Caco-2 (cell line): Measurements from ENCODE around the gene ZNF777. TPM values are rescaled to one million over a fixed set of nuclear protein-coding genes. Genes with fewer than 3 reads are reported as not detected.

Source experiments
- Bru-seq: library from RNA; stranded (reverse); fragments of 400-500 nt; gene quantifications from one replicate; lab custom pipeline; 2021; lab: Mats Ljungman, UMichigan
- BruChase-seq, 2 experiments: library from RNA; stranded (reverse); fragments of 400-500 nt; gene quantifications; one replicate each; lab custom pipeline; 2021; lab: Mats Ljungman, UMichigan
- BruUV-seq: library from RNA; stranded (reverse); fragments of 400-500 nt; replicated peaks from 2 replicates; lab custom pipeline; 2021; lab: Mats Ljungman, UMichigan
- CTCF ChIA-PET: fragments of 300-600 bp; sonication (Branson Sonifier 250); formaldehyde crosslinking; loops from one replicate; lab custom pipeline; 2022; ENCODE audit warnings: antibody characterized with exemption; lab: Charles Lee
- POLR2A ChIA-PET: fragments of 300-600 bp; sonication (Branson Sonifier 250); formaldehyde crosslinking; loops from one replicate; lab custom pipeline; 2022; ENCODE audit warnings: antibody characterized with exemption; lab: Charles Lee
- DNase-seq, 2 experiments: peaks; one replicate each; pipeline versions ENCODE4 v3.0.0 to v3.0.0-alpha.2; 2020 to 2022
- H3K27me3 ChIP-seq: replicated peaks from 2 replicates; pipeline ENCODE4 v1.6.0; 2011; ENCODE audit warnings: low read length; ENCODE audit not compliant: control insufficient read depth, insufficient read depth
- H3K36me3 ChIP-seq: 2 replicates; pipeline ENCODE4 v1.5.1; 2011; ENCODE audit warnings: low read length; ENCODE audit not compliant: control insufficient read depth, insufficient read depth
- H3K4me1 ChIP-seq: fragments of 250-450 bp; sonication (Bioruptor Pico); 2 replicates; pipeline ENCODE4 v1.5.1; 2020; ENCODE audit warnings: mild to moderate bottlenecking
- H3K4me3 ChIP-seq: 2 replicates; pipeline ENCODE4 v1.5.1; 2011; ENCODE audit warnings: low read depth, mild to moderate bottlenecking, control low read depth, low read length
- H3K9me3 ChIP-seq: fragments of 250-450 bp; sonication (Bioruptor Pico); 2 replicates; pipeline ENCODE4 v1.5.1; 2020; ENCODE audit warnings: mild to moderate bottlenecking, moderate library complexity
- H3K27ac Mint-ChIP-seq: one replicate; pipeline ENCODE4 v1.8.0; 2022; ENCODE audit warnings: mixed read lengths; ENCODE audit not compliant: unreplicated experiment
- H3K27me3 Mint-ChIP-seq: one replicate; pipeline ENCODE4 v1.8.0; 2022; ENCODE audit warnings: mixed read lengths; ENCODE audit not compliant: insufficient read depth, unreplicated experiment
- H3K36me3 Mint-ChIP-seq: one replicate; pipeline ENCODE4 v1.8.0; 2022; ENCODE audit warnings: mild to moderate bottlenecking, mixed read lengths; ENCODE audit not compliant: insufficient read depth, unreplicated experiment
- H3K4me1 Mint-ChIP-seq: one replicate; pipeline ENCODE4 v1.8.0; 2022; ENCODE audit warnings: low read depth, mixed read lengths; ENCODE audit not compliant: unreplicated experiment
- H3K4me3 Mint-ChIP-seq: one replicate; pipeline ENCODE4 v1.8.0; 2022; ENCODE audit warnings: mild to moderate bottlenecking, moderate library complexity, mixed read lengths; ENCODE audit not compliant: unreplicated experiment
- H3K9me3 Mint-ChIP-seq: one replicate; pipeline ENCODE4 v1.8.0; 2022; ENCODE audit warnings: mixed read lengths; ENCODE audit not compliant: unreplicated experiment
- CTCF ChIP-seq, 2 experiments: fragments of 200-600 bp in 1 of 2; IDR thresholded peaks; 1 replicate in 1 of 2; 2 replicates in 1 of 2; pipeline versions ENCODE4 v1.5.1 to v1.8.0; 2011 to 2022; ENCODE audit warnings: antibody characterized with exemption in 1 of 2, control low read depth in 1 of 2, inconsistent platforms in 1 of 2, low read depth in 1 of 2, low read length in 1 of 2, mild to moderate bottlenecking in 1 of 2, moderate library complexity in 1 of 2; ENCODE audit not compliant: insufficient read depth in 1 of 2, severe bottlenecking in 1 of 2, unreplicated experiment in 1 of 2
- intact Hi-C: fragments of 100-400 bp; cut with micrococcal nuclease; formaldehyde crosslinking; loops from one replicate; pipeline ENCODE4 v1.10.0; 2022; ENCODE audit not compliant: unreplicated experiment
- long read RNA-seq: library from polyadenylated mRNA; stranded (forward); transcript quantifications from one replicate; pipeline ENCODE4 v2.0.0, GENCODE V29; 2022
- total RNA-seq: library from RNA; stranded (reverse); gene quantifications from 2 replicates; pipeline ENCODE4 v1.2.3, GENCODE V29; 2022

ZNF777 gene
- 20.8 and 22.7 TPM in 2 replicates for total RNA-seq
- Bru-seq, nascent RNA = percentile 76 among the genes with signal in this experiment
- BruChase-seq, experiment 1, labeled RNA remaining after a 2-hour chase = percentile 63 among the genes with signal in this experiment
- BruChase-seq, experiment 2, labeled RNA remaining after a 6-hour chase = percentile 61 among the genes with signal in this experiment
- long read RNA-seq, transcript ZNF777-201 (6 exons, 3,233 nt) = major isoform, 5 of 61 reads
- long read RNA-seq, partial matches to known transcripts = 14 of 61 reads
- long read RNA-seq, other reads (novel, unspliced or antisense) = 42 of 61 reads

- DNase-seq = peak; percentile 86 to 88
- TF ChIP-seq CTCF (IDR thresholded peaks at IDR 0.05; ENCODE audit: insufficient read depth in 1 of 2, low read depth in 1 of 2, low read length in 1 of 2, severe bottlenecking in 1 of 2, unreplicated experiment in 1 of 2) = peak; percentile 32 to 50
- Mint-ChIP-seq H3K27me3 (peaks cover 6% of the 10 kb centered on the region), H3K9me3 (peaks cover 4% of the 10 kb centered on the region), H3K36me3 (peaks cover 17% of the 10 kb centered on the region), H3K4me3 (peak within 1 kb of the TSS; percentile 76), H3K27ac (peak within 1 kb of the TSS; percentile 36), H3K4me1 (peaks cover 7% of the 10 kb centered on the region)
- Histone ChIP-seq H3K9me3 (no peaks in the 10 kb centered on the region), H3K4me3 (peak within 1 kb of the TSS; percentile 78), H3K36me3 (no peaks in the 10 kb centered on the region), H3K27me3 (no peaks in the 10 kb centered on the region), H3K4me1 (no peaks in the 10 kb centered on the region)
- no TSS peak for BruUV-seq
- POLR2A ChIA-PET = interaction anchor here (0.6 kb wide), 1 partner anchor 14 kb away, joined by 4 read pairs; no protein-coding TSS in a partner anchor
- CTCF ChIA-PET = interaction anchor here (0.7 to 1.9 kb wide), 5 partner anchors 44 to 199 kb away, joined by 3 to 14 read pairs (median 4); partner anchors contain the start of gene ZNF783
- intact Hi-C loops = no loop called here
Measured at GRCh38 chr7:149460493-149461277, at the start of gene ZNF777. TSS of gene ZNF777 (minus strand) at chr7:149461062. CDS start at chr7:149456022, 5,040 bp downstream.

- Mint-ChIP-seq H3K4me3 (no peak overlapping the region), H3K27ac (no peak overlapping the region), H3K36me3 (no peaks in the 10 kb centered on the region), H3K27me3 (peaks cover 3% of the 10 kb centered on the region), H3K4me1 (no peaks in the 10 kb centered on the region), H3K9me3 (peaks cover 38% of the 10 kb centered on the region)
- intact Hi-C loops = no loop called here
- H3K4me1 ChIP-seq = no peaks in the 10 kb centered on the region
- no TSS peak for BruUV-seq
- H3K36me3 ChIP-seq = no peaks in the 10 kb centered on the region
- H3K4me3 ChIP-seq = no peak overlapping the region
- H3K27me3 ChIP-seq = no peaks in the 10 kb centered on the region
- DNase-seq = no peak
- peaks cover 30% of the 10 kb centered on the region for H3K9me3 ChIP-seq
- TF ChIP-seq CTCF (IDR thresholded peaks at IDR 0.05; ENCODE audit: insufficient read depth in 1 of 2, low read depth in 1 of 2, low read length in 1 of 2, severe bottlenecking in 1 of 2, unreplicated experiment in 1 of 2) = no peak
- CTCF ChIA-PET = no interaction called here
- POLR2A ChIA-PET = no interaction called here
Measured at GRCh38 chr7:149510248-149510647, 49.4 kb upstream of the ZNF777 start.

GRCh38 chr7:149509774-149510173, 48.9 kb upstream of the ZNF777 start:
- no peaks in the 10 kb centered on the region for H3K4me1 Mint-ChIP-seq
- peaks cover 1% of the 10 kb centered on the region for H3K27me3 Mint-ChIP-seq
- no TSS peak for BruUV-seq
- H3K27ac Mint-ChIP-seq = no peak overlapping the region
- intact Hi-C loops = no loop called here
- H3K4me3 ChIP-seq = no peak overlapping the region
- no peak overlapping the region for H3K4me3 Mint-ChIP-seq
- no peaks in the 10 kb centered on the region for H3K36me3 Mint-ChIP-seq
- no peaks in the 10 kb centered on the region for H3K4me1 ChIP-seq
- H3K36me3 ChIP-seq = no peaks in the 10 kb centered on the region
- TF ChIP-seq CTCF (IDR thresholded peaks at IDR 0.05; ENCODE audit: insufficient read depth in 1 of 2, low read depth in 1 of 2, low read length in 1 of 2, severe bottlenecking in 1 of 2, unreplicated experiment in 1 of 2) = no peak
- no peak for DNase-seq
- POLR2A ChIA-PET = no interaction called here
- H3K9me3 Mint-ChIP-seq = peaks cover 38% of the 10 kb centered on the region
- H3K27me3 ChIP-seq = no peaks in the 10 kb centered on the region
- CTCF ChIA-PET = no interaction called here
- peaks cover 33% of the 10 kb centered on the region for H3K9me3 ChIP-seq
